ENCODE data around the gene KRT40.

DNA sequence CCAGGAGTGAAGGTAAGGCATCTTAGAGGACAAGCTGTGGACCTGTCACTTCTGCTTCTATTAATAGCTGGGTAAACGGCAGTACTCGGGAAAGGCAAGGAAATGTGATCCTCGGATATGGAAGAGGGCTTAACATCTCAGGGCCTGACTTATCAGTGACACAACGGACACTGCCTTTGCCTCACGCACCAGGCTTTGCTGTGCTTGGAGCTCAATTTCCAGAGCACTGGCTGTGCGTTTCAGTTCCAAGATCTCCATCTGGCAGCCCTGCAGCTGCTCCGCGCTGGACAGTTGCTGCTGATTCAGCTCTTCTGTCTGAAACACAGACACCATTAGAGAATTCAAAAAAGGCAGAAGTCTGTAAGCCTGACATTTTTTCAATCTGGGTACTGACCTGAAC lies 3.5 kb downstream of the KRT40 start:
- TF ChIP-seq POLR2A (IDR thresholded peaks at IDR 0.05; ENCODE audit: low read depth, low read length), result no peak
- no peak for TF ChIP-seq TAF1 (IDR thresholded peaks at IDR 0.05; ENCODE audit: borderline replicate concordance, low read depth, low read length)
- no peak for TF ChIP-seq POLR2AphosphoS5 (IDR thresholded peaks at IDR 0.05; ENCODE audit: low read depth, low read length)
